ENCODE measurements around the gene THSD7B.

- TF ChIP-seq HMG20B (CRISPR knock-in tag; IDR thresholded peaks at IDR 0.05): no peak
- no peak for TF ChIP-seq THRA (IDR thresholded peaks at IDR 0.05)
- no peak for TF ChIP-seq STAG1 (CRISPR knock-in tag; IDR thresholded peaks at IDR 0.05; ENCODE audit: borderline replicate concordance)
- no peak for TF ChIP-seq ZNF76 (CRISPR knock-in tag; IDR thresholded peaks at IDR 0.05; ENCODE audit: borderline replicate concordance)
- no peak for TF ChIP-seq MGA (IDR thresholded peaks at IDR 0.05)
- TF ChIP-seq SETDB1 (IDR thresholded peaks at IDR 0.05; ENCODE audit: low read length): no peak
- no peak for TF ChIP-seq ZNF224 (CRISPR knock-in tag; IDR thresholded peaks at IDR 0.05)
- no peak for TF ChIP-seq ZNF175 (CRISPR knock-in tag; IDR thresholded peaks at IDR 0.05; ENCODE audit: low read depth)
- TF ChIP-seq ZNF324 (CRISPR knock-in tag; IDR thresholded peaks at IDR 0.05): no peak
- TF ChIP-seq KLF16 (IDR thresholded peaks at IDR 0.05): no peak
Observed at GRCh38 chr2:136783856-136784255, 18.5 kb downstream of the THSD7B start.

All from K562 (cell line).